Fibroblast of mammary gland (primary cell): ENCODE measurements around the gene DNM1L.

Source experiments
- DNase-seq: peaks from one replicate; pipeline ENCODE4 v3.0.0-alpha.2; 2010; ENCODE audit warnings: low read depth
- H3K4me3 ChIP-seq: 2 replicates; pipeline ENCODE4 v1.5.1; 2011; ENCODE audit warnings: low read depth, mild to moderate bottlenecking, low read length, moderate library complexity; ENCODE audit not compliant: control insufficient read depth
- TF ChIP-seq, protein P1 (sequence below): conservative IDR thresholded peaks from 2 replicates; pipeline ENCODE4 v1.5.1; 2011; ENCODE audit warnings: low read depth, low read length, inconsistent platforms; ENCODE audit not compliant: control insufficient read depth, insufficient read depth

The DNM1L gene

DNA sequence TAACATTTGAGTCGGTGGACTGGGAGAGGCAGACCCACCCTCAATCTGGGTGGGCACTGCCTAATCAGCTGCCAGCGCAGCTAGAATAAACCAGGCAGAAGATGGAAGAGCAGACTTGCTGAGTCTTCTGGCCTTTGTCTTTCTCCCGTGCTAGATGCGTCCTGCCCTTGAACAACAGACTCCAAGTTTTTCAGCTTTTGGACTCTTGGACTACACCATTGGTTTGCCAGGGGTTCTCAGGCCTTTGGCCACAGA lies 27.2 kb upstream of the DNM1L start:
- TF ChIP-seq, protein P1, sequence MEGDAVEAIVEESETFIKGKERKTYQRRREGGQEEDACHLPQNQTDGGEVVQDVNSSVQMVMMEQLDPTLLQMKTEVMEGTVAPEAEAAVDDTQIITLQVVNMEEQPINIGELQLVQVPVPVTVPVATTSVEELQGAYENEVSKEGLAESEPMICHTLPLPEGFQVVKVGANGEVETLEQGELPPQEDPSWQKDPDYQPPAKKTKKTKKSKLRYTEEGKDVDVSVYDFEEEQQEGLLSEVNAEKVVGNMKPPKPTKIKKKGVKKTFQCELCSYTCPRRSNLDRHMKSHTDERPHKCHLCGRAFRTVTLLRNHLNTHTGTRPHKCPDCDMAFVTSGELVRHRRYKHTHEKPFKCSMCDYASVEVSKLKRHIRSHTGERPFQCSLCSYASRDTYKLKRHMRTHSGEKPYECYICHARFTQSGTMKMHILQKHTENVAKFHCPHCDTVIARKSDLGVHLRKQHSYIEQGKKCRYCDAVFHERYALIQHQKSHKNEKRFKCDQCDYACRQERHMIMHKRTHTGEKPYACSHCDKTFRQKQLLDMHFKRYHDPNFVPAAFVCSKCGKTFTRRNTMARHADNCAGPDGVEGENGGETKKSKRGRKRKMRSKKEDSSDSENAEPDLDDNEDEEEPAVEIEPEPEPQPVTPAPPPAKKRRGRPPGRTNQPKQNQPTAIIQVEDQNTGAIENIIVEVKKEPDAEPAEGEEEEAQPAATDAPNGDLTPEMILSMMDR = no peak
- DNase-seq = no peak
- H3K4me3 ChIP-seq = no peak overlapping the region

DNA sequence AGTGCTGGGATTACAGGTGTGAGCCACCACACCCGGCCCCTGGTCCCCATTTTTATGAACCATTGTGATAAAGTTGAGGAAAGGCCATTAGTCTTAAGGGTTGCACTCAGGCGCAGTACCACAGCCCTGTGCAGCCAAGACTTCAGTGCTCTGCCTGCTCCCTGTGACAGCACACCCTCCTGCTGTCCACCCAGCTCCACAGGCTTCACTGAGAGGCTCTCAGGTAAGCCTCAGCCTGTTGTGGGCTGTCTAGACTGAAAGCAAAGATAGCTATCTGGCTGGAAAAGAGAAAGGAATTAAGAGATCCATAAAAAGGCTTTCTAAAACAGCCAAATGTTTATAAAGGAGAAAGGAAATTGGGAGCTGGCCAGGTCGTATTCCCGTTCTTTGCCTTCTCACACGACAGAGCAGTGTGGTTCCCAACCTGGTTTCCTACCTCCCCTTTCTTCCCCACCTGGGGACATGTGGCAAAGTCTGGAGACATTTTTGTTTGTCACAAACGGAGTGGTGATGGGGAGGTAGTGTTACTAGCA lies 19.1 kb upstream of the DNM1L start:
- TF ChIP-seq, protein P1 = no peak
- no peak for DNase-seq
- H3K4me3 ChIP-seq = no peak overlapping the region

DNA sequence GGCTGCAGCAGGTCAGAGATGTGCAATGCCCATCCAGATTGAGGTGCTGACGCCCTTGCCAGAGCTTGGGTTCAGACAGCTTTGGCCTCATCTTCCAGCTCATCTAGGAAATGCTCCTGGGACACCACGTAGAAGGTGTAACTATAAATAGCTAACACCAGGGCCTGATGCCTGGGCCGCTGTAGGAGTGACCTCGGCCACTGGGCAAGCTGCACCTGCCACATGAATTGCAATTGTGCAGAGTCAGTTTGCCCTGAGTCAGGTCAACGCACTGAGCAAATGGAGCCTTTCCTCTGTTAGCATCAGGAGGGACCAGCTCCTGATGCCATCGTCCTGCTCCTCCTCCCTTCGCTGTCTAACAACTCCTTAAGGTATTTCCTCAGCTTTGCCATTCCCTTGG lies 17.4 kb upstream of the DNM1L start:
- DNase-seq = no peak
- TF ChIP-seq, protein P1 = no peak
- H3K4me3 ChIP-seq = no peak overlapping the region

DNA sequence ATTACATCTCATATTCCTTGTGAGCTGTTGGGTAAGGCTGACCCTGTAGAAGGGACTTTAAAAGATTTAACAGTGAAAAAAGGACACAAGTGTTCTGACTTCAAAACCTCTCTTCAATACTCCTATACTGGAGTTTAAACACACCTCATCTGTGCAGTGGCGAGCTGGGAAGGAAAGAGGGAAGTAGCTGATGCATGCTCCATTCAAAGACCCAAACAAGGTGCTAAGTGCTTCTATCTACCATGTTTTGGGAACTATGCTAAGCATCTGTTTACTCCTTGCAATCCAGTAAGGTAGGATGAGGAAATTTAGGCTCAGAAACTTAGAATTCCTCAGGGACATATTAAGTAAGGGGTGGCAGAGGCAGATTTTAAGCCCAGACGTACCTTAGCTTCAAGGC lies 16.4 kb upstream of the DNM1L start:
- TF ChIP-seq, protein P1 = no peak
- H3K4me3 ChIP-seq = no peak overlapping the region
- no peak for DNase-seq

GRCh38 chr12:32666018-32666417 lies 13.1 kb upstream of the DNM1L start:
- no peak overlapping the region for H3K4me3 ChIP-seq
- no peak for DNase-seq
- TF ChIP-seq, protein P1 = no peak

GRCh38 chr12:32669584-32669983 lies 9.5 kb upstream of the DNM1L start:
- TF ChIP-seq, protein P1 = no peak
- no peak for DNase-seq
- no peak overlapping the region for H3K4me3 ChIP-seq

GRCh38 chr12:32671930-32672780 lies 6.9 kb upstream of the DNM1L start:
- peak; percentile 92 for DNase-seq
- TF ChIP-seq, protein P1 = peak; percentile 64
- no peak overlapping the region for H3K4me3 ChIP-seq
